ENCODE measurements around the gene BUD13. TPM values are rescaled to one million over a fixed set of nuclear protein-coding genes. Genes with fewer than 3 reads are reported as not detected.

The BUD13 gene
- polyA plus RNA-seq, 1 donor from 2014 or later: 19.1 TPM

GRCh38 chr11:116778556-116778955, 5.8 kb upstream of the BUD13 start:
- H3K79me2 ChIP-seq (replicated peaks; ENCODE audit: insufficient read depth, low read length): no peaks in the 10 kb centered on the region

GRCh38 chr11:116777056-116777455, 4.3 kb upstream of the BUD13 start:
- Histone ChIP-seq H3K4me3 (ENCODE audit: low read length) (no peak overlapping the region), H3K36me3 (ENCODE audit: insufficient read depth, low read length) (no peaks in the 10 kb centered on the region), H3F3A (ENCODE audit: insufficient read depth, low read length, poor library complexity, severe bottlenecking) (no peaks in the 10 kb centered on the region), H3K4me2 (ENCODE audit: low read length) (no peak overlapping the region), H3K27ac (ENCODE audit: low read length) (no peak overlapping the region), H3K79me2 (replicated peaks; ENCODE audit: insufficient read depth, low read length) (peaks cover 2% of the 10 kb centered on the region), H3K9me3 (ENCODE audit: low read length) (no peaks in the 10 kb centered on the region), H3K9me2 (ENCODE audit: insufficient read depth, low read length) (no peaks in the 10 kb centered on the region), H3K27me3 (ENCODE audit: insufficient read depth, low read depth, low read length) (no peaks in the 10 kb centered on the region), H3K9ac (ENCODE audit: low read length) (no peak overlapping the region), H2AFZ (ENCODE audit: low read depth, low read length) (no peak overlapping the region), H4K20me1 (ENCODE audit: insufficient read depth) (no peaks in the 10 kb centered on the region)
- TF ChIP-seq POLR2AphosphoS5 (IDR thresholded peaks at IDR 0.05) (no peak), TAF1 (IDR thresholded peaks at IDR 0.05; ENCODE audit: low read depth) (no peak), MXI1 (conservative IDR thresholded peaks at IDR 0.05; ENCODE audit: poor library complexity, severe bottlenecking) (no peak), RAD21 (conservative IDR thresholded peaks at IDR 0.05) (no peak), CTCF (IDR thresholded peaks at IDR 0.05; ENCODE audit: poor library complexity, severe bottlenecking) (no peak), EP300 (conservative IDR thresholded peaks at IDR 0.05; ENCODE audit: poor library complexity, severe bottlenecking) (no peak), REST (IDR thresholded peaks at IDR 0.05; ENCODE audit: borderline replicate concordance) (no peak)

More at GRCh38 chr11:116778556-116778955, 5.8 kb upstream of the BUD13 start:
- no peaks in the 10 kb centered on the region for H3K9me3 ChIP-seq (ENCODE audit: low read length)
- no peak for TF ChIP-seq RAD21 (conservative IDR thresholded peaks at IDR 0.05)
- no peak for TF ChIP-seq REST (IDR thresholded peaks at IDR 0.05; ENCODE audit: borderline replicate concordance)
- no peak for TF ChIP-seq EP300 (conservative IDR thresholded peaks at IDR 0.05; ENCODE audit: poor library complexity, severe bottlenecking)
- TF ChIP-seq SMC3 (conservative IDR thresholded peaks at IDR 0.05; ENCODE audit: poor library complexity): no peak
- TF ChIP-seq TAF1 (IDR thresholded peaks at IDR 0.05; ENCODE audit: low read depth): no peak
- no peak for TF ChIP-seq POLR2AphosphoS5 (IDR thresholded peaks at IDR 0.05)
- no peak for TF ChIP-seq EZH2 (IDR thresholded peaks at IDR 0.05; ENCODE audit: borderline replicate concordance, insufficient read depth, low read length, poor library complexity, severe bottlenecking)
- no peak for TF ChIP-seq CTCF (IDR thresholded peaks at IDR 0.05; ENCODE audit: poor library complexity, severe bottlenecking)
- no peak for TF ChIP-seq MXI1 (conservative IDR thresholded peaks at IDR 0.05; ENCODE audit: poor library complexity, severe bottlenecking)
- no peaks in the 10 kb centered on the region for H3K36me3 ChIP-seq (ENCODE audit: insufficient read depth, low read length)
- H3K27me3 ChIP-seq (ENCODE audit: insufficient read depth, low read depth, low read length): no peaks in the 10 kb centered on the region
- no peaks in the 10 kb centered on the region for H4K20me1 ChIP-seq (ENCODE audit: insufficient read depth)
- no peak overlapping the region for H3K4me3 ChIP-seq (ENCODE audit: low read length)
- no peaks in the 10 kb centered on the region for H3K9me2 ChIP-seq (ENCODE audit: insufficient read depth, low read length)
- H3F3A ChIP-seq (ENCODE audit: insufficient read depth, low read length, poor library complexity, severe bottlenecking): no peaks in the 10 kb centered on the region
- H3K27ac ChIP-seq (ENCODE audit: low read length): no peak overlapping the region
- H3K9ac ChIP-seq (ENCODE audit: low read length): no peak overlapping the region
- no peak overlapping the region for H2AFZ ChIP-seq (ENCODE audit: low read depth, low read length)
- H3K4me2 ChIP-seq (ENCODE audit: low read length): no peak overlapping the region
